Measurements from ENCODE around the gene CMA1.
"Not testable (repeated sequence)": the region's sequence is repeated elsewhere in the genome, so short reads cannot be mapped to it uniquely, and the experiment has no call there.

Gene CMA1

GRCh38 chr14:24508155-24508840 lies at the start of gene CMA1:
Gene CMA1, minus strand, starts transcription at chr14:24508265. Its CDS starts 30 bp downstream, at chr14:24508235.
- TF ChIP-seq CTCF (conservative IDR thresholded peaks at IDR 0.05; ENCODE audit: low read length), result no peak
- H3K4me3 ChIP-seq (ENCODE audit: low read length), result no peak within 1 kb of the TSS
- DNase-seq (ENCODE audit: low read depth), result no peak

GRCh38 chr14:24556756-24557155 lies 48.7 kb upstream of the CMA1 start:
- H3K4me3 ChIP-seq (ENCODE audit: low read length), result no peak overlapping the region
- no peak for DNase-seq (ENCODE audit: low read depth)
- TF ChIP-seq CTCF (conservative IDR thresholded peaks at IDR 0.05; ENCODE audit: low read length), result no peak

- not testable (repeated sequence) for H3K4me3 ChIP-seq (ENCODE audit: low read length)
Observed at GRCh38 chr14:24549064-24549463, 41.0 kb upstream of the CMA1 start.

GRCh38 chr14:24542346-24542936 lies 34.4 kb upstream of the CMA1 start:
- no peak for TF ChIP-seq CTCF (conservative IDR thresholded peaks at IDR 0.05; ENCODE audit: low read length)
- no peak overlapping the region for H3K4me3 ChIP-seq (ENCODE audit: low read length)
- no peak for DNase-seq (ENCODE audit: low read depth)

More at GRCh38 chr14:24549064-24549463, 41.0 kb upstream of the CMA1 start:
- DNase-seq (ENCODE audit: low read depth), result not testable (repeated sequence)

- H3K4me3 ChIP-seq (ENCODE audit: low read length), result no peak overlapping the region
- no peak for DNase-seq (ENCODE audit: low read depth)
- no peak for TF ChIP-seq CTCF (conservative IDR thresholded peaks at IDR 0.05; ENCODE audit: low read length)
Observed at GRCh38 chr14:24535737-24536136, 27.7 kb upstream of the CMA1 start.

DNA sequence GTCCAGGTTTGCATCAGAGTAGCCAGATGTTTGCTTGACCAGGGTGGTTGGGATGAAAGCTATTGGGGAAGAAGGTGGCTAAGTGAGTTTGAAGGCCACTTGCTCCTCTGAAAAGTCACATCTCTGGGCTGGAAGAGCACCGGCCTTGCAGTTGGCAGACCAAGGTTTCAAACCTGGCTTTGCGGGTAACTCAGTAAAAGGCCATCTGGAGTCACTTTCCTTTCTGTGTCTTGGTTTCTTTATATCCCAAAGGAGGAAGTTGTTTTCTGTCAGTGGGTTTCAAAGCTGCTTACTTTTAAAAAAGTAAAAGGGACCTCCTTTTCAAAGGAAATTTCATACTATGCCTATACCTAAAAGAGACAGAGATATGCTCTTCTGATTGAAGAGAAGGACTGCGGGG lies 26.2 kb upstream of the CMA1 start:
- no peak for DNase-seq (ENCODE audit: low read depth)
- TF ChIP-seq CTCF (conservative IDR thresholded peaks at IDR 0.05; ENCODE audit: low read length), result no peak
- H3K4me3 ChIP-seq (ENCODE audit: low read length), result no peak overlapping the region

- not testable (repeated sequence) for DNase-seq (ENCODE audit: low read depth); H3K4me3 ChIP-seq (ENCODE audit: low read length)
Observed at GRCh38 chr14:24525877-24526620, 18.0 kb upstream of the CMA1 start.

GRCh38 chr14:24518851-24519250 lies 10.8 kb upstream of the CMA1 start:
- H3K4me3 ChIP-seq (ENCODE audit: low read length), result no peak overlapping the region
- TF ChIP-seq CTCF (conservative IDR thresholded peaks at IDR 0.05; ENCODE audit: low read length), result no peak
- DNase-seq (ENCODE audit: low read depth), result no peak
